Frontal cortex (tissue), 4 donors: ENCODE measurements around the gene CSAD. TPM values are rescaled to one million over a fixed set of nuclear protein-coding genes. Genes with fewer than 3 reads are reported as not detected.

Experiments
- DNase-seq, 2 donors: peaks; one replicate each; pipeline ENCODE4 v3.0.0; 2012; ENCODE audit warnings: low spot score in 2 of 2
- FAIRE-seq: peaks from 2 replicates; lab custom pipeline; 2012; peaks lifted over from hg19 to GRCh38; lab: Jason Lieb, UNC
- total RNA-seq: library from RNA; depleted of rRNA; stranded (reverse); fragments of >200 nt; gene quantifications from one replicate; pipeline ENCODE4 v1.2.3, GENCODE V29; 2014
- donor health status: control.
- donor health status: control.
- donor health status: control.

Gene CSAD
- total RNA-seq, 1 donor from 2014 or later = 11.8 TPM

DNA sequence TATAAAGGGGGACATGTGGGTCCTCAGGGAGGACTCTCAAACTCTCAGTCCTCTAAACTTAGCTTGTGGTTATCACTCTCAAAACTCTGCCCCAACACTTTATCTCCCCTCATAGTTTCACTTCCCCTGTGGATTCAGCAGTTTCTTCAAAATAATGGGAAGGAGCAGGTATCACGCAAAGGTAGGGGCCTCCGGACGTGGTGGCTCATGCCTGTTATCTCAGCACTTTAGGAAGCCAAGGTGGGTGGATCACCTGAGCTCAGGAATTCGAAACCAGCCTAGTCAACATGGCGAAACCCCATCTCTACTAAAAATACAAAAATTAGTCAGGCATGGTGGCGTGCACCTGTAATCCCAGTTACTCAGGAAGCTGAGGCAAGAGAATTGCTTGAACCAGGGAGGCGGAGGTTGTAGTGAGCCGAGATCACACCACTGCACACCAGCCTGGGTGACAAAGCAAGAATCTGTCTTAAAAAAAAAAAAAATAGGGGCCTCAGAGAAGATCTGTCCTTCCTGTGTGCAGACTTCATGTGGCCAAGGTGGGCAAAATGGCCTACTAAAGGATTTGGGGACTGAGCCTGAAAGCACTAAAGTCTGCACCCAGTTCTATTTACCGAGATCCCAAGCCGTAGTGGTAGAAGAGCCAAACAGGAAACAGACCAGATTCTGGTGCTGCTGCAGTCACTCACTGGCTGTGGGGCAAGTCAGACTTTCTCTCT is 19.9 kb upstream of the CSAD start:
- FAIRE-seq (no peak), DNase-seq (no peak)

DNA sequence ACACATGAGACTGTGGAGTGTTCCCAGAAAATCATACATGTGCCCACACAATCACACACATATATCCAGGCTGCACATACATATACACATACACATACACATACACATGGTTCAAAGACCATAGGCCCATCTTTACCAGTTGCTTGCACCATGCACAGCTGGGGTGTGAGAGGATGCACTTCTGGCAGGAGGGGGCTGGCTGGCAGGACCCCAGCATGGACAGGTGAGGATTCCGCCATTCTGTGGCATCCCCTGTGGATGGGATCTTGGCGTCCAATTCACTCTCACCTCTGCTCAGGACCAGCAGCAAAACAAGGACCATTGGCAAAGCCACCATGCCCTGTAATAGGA is 19.4 kb upstream of the CSAD start:
- FAIRE-seq (no peak), DNase-seq (no peak)

DNA sequence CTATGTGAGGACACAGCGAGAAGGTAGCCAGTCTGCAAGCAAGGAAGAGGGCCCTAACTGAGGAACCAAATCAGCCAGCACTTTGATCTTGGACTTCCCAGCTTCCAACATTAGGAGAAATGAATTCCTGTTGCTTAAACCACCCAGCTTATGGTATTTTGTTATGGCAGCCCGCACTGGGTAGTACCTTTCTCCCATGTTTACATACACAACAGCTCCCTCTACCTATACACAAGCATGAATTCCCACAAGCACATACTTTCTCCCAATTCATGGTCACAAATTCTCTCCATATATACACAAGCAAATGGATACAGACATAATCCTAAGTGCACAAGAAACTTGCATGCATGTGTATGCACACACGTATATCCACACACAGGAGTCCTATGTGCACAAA is 19.0 kb upstream of the CSAD start:
- no peak for FAIRE-seq
- DNase-seq = no peak

DNA sequence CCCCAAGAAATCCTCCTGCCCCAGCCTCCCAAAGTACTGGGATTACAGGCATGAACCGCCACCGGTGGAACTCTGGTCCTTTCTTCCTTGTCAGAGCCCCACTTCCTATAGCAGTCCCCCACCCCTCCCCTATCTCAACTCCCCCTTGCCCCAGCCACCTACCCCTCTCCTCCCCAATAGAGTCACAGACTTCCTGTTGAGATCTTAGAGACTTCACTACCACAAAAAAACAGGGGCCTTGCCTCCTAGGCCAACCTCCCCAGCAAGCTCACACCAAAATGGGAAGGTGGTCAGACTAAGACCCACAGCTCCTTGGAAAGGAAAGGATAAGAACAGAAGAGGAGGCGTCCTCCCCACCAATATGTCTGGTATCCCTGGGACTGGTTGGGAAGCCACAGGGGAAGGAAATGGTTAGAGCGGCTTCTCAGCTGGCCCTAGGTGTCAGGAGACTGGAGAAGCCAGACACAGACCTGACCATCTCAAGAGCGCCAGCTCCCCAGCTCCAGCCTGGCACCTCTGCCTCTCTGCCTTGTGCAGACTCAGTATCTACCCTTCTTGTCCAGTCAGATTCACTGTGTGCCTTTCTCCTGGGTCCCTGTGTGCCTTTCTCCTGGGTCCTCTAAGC is 17.9 kb upstream of the CSAD start:
- DNase-seq (no peak), FAIRE-seq (no peak)

DNA sequence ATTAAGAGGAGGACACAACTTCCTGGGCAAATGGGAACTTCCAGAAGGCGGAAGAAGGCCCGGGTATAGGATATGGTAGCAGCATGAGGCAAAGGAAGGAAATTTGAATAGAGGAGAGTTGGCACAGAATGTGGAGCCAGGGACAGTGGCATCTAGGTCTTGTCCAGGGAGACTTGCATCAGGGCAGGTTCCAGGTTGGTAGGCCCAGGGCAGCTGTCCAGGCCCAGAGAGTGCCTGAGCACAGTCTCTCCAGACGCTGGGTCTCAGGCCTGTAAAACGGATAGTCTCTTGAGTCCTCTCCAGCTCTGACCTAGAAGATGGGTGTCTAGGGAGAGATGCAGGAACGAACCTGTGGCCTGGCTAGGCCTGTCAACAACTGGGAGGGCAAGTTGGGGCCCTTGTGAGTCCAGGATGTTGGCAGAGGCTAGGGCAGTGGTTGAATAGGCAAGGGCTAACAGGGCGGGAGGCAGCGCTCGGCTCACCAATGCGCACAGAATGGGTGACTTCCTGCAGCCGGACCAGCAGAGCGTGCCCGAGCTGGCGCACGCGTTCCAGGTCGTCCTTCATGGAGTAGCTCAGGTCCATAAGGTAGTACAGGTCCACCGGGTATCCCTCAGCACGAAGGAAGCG is 16.4 kb upstream of the CSAD start:
- DNase-seq (no peak), FAIRE-seq (no peak)

DNA sequence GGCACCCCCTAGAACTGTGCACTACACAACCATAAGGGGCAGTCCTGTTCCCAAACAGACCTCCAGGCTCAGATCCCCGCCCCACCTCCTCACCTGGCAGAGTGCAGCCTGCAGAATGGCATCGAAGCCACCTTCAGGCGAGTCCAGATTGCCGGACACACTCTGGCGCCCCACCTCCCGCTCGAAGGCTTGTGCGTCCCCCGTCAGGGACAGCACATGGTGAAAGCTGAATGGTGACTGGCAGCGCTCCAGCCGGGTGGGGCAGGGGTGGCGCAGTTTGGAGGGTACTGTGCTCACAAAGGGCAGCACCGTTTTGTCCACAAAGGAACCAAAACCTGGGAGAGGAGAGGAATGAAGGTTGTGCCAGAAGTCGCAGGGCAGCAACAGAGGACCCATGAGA is 15.8 kb upstream of the CSAD start:
- DNase-seq (no peak), FAIRE-seq (no peak)

DNA sequence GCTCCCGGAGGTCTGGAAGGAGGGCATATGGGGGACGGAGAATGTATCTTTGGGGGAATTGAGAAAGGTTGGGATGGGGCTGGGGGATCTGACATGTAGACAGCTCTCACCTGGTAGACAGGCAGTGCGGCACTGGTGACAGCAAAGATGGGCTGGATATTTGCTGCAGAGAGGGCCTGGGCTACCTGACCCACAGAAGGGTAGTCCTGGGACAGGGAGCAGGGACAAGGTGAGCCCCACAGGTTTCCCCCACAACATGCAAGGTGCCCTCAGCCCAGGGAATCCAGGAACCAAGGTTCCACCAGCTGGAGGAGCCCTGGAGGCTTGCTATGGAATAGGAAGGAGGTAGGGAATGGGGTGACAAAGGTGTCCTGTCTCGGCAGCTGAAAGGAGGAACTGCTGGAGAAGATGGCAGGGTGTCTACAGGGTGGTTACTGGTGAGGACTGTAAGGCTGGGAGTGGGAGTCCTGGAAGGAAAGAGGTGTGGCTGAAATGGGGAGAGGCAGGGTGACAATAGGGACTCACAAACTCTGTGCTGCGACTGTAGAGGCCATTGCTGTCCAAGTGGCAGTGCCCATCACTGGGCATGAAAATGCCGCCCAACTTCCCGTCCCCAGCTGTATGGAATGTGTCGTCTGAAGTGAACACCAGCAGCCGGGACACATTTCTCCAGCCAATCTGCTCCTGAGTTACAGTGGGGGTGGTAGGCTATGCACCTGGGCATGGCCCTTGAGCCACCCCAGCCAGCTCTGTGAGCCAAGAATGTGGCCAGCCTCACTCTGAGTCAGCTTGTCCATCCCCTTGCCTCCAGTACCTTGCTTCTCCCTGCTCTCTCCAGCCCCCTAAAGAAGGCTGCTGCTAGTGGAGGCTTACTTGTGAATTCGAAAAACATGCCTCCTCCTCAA is 15.0 kb upstream of the CSAD start:
- FAIRE-seq (no peak), DNase-seq (no peak)

DNA sequence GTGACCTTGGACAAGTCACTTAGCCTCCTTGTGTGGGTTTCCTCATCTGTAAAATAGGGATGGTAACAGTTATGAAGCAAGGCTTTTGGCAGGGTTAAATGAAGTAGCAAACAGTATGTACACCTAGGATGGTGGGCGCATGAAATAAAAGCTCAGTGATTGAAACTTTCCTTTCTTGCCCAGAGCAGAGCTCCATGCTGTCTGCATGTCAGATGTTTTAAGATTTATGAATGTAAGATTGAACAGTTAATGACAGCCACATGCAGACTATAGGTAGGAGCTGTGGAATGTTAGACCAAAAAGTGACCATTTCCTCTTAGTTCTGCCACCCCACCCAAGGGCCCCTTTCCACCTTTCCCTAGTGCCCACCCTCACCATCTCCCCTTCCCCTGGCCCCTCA is 14.2 kb upstream of the CSAD start:
- no peak for FAIRE-seq
- no peak for DNase-seq

DNA sequence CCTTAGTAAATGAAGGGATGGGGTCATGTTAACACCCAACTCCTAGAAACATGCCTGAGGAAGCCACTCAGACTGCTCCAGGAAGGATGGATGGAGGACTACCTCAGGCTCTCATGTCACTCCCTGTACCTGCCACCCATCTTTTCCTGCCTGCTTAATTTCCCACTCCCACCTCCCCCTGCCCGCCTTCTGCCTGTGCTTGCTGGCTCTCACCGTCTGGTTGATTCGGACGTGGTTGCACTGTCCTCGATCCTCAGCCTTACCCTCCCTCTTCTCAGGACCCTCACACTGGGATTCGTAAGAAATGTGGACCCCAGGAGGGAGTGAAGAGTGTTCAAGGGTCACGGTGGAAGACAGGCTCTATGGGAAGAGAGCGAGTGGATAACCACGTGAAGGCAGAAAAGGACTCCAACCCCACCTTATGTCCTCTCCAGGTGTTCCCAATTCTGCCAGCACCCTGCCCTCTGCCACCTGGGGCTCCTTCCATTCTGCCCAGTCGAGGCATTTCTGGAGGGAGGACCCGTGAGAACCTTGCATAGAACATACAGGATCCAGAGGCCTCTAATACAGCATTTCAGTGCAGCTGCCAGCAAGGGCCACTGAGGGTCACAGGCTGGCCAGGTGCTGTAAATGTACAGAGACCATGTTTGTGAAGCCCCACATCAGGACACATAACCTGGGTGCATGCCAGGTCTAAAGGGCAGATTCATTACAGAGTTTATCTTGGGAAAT is 13.4 kb upstream of the CSAD start:
- no peak for DNase-seq
- FAIRE-seq = no peak

DNA sequence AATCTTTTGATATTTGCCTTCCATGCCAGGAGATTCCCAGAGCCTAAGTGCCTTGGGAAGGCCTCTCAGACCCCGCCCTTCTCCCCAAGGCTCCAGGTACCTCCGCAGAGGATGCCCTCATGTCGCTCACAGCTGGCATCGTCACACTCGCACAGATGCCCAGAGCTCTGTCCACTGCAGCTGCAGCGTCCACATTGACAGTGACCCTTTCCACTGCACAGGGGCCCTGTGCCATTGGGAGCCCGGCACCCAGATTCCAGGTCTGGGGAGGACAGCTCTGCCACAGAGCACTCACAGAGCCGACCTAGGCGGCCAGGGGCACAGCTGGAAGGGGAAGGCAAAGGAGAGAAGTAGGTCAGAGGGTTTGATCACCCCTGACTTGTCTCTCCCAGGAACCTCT is 12.3 kb upstream of the CSAD start:
- FAIRE-seq (no peak), DNase-seq (no peak)

DNA sequence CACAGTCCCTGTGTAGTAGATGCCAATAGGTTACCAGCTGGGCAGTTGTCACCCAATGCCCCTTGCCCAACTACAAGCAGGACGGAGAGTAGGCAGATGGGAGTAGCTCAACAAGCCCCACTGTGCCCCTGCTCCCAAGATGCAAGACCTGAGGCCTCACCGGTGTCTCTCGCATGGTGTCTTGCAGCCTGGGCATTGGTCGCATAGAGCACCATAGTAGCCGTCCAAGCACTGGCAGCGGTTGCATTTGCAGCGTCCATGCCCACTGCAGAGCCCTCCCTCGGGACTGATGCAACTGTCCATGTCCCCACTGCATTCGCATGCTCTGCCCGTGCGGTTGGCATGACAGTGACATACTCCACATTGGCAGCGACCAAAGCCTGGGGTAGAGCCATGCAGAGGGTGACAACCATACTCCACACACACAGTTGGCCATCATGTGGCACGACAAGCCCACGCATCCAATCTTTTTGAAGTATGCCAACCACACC is 11.9 kb upstream of the CSAD start:
- DNase-seq = no peak
- no peak for FAIRE-seq

DNA sequence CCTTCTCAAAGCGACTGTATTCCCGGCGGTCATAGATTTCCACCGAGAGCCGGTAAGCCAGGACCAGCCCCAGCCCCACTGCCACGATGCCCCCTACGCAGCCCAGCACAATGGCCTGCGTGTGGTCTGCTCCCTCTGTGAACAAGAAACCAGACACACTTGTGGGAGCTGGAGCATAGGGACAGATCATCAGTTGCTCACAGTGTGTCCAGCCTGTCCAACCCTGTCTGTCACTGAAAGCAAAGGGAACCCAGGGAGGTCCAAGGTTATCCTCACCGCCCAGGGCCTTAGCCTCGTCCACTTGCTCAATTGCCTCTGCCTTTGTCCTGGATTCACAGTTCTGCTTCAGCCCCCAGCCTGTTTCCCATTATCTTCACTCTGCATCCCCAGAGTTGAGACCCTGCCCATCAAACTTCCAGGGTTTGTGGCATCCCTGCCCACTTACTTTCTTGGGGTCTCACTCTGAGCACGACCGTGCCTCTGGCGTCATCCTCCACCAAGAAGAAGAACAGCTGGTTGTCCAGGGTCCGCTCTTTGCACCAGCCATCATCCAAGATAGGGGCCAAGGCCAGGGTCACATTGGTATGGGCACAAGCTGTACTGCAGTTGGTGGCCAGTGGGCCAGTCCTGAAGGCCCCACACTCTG is 11.3 kb upstream of the CSAD start:
- no peak for DNase-seq
- no peak for FAIRE-seq

DNA sequence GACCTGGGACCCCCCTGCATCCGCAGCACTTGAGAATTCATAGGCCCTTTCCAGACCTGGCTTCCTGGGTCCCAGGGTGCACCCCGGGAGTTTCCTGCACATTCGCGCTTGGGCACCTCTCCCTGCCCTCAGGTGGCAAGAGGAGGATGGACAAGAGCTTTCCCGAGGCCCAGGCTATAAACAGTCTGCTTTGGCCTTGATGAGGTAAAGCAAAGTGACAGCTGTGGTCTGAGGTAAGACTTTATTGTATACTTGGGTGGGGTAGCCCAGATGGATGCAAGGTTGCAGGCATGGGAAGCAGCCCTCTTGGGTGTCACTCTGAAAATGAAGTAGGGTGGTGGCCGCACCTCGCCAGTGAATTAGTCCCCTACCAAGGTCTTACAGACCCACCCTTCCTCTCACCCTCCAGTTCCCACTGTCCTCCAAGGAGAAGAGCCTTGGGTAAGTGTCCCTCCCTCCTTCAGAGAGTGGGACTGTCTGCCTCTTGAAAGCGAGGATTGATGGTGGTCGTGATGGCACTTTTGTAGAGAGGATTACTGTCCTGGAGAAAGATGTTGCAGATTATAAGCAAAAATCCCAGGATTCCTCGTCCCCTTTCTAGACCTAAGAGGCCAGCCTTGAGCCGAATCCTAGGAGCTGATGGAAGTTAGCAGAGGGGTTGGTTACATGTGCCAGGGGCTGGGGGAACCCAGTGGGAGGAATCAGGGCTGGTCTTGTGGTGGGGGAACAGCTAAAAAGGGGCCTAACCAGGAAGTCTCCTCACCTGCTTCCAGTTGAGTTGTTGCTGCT is 10.6 kb upstream of the CSAD start:
- FAIRE-seq (no peak), DNase-seq (no peak)

DNA sequence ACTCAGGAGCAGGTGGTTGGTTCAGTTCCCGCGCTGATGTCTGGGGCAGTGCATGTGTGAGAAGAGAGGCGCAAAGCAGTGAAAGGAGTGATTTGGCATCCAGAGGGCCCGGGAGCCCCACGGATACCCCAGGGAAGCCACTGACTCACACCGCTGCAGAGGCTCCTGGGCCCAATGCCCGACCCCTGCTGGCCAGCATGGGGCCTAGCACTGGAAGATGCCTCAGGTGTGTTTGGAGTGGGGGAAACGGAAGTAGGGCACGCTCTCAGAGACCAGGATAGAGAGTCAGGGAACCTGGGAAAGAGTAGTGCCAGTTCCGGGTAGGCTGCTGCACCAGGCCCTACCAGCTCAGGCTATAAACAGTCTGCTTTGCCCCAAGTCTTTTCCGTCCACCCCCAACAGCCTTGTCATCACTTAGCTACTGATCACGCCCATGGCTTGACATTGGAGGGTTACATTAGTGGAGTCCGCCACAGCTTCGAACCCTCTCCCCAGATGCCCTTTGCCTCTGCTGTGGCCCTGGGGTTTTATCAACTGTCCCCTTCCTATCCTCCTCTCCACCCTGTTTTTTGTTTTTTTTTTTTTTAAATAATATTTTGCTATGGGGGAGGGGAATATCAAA is 9.5 kb upstream of the CSAD start:
- no peak for FAIRE-seq
- DNase-seq = peak in 1 of 2 donors; percentile 67

DNA sequence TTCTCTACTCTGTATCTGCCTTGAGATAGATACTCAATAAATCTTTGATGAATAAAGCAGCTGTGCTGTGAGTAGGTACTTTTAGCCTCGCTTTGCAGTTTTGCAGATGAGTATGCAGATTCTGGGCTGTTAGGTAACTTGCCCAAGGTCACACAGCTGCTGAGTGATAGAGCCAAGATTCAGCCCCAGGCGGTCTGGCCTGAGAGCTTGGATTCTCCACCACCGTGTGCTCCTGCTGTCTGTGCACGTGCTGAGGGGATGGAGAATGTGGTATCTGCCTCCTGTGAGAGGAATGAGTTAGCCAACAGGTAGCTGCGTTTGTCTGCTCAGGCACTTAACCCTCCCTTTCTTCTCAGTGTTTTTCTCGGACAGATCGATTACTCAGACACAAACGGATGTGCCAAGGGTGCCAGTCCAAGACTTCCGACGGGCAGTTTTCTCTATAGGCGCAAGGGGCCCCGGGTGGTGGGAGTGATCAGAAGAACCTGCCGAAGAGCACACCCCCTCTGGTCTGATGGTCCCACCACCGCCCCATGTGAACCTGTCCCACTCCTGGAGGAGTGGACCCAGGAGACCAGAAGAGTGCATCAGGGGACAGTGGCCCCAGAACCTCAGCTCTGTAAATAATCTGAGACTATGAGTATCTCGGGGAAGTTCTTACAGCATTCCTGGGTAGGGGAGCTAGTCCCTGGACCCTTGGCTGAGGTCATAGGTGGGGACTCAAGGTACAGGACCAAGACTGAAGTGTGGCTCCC is 6.6 kb upstream of the CSAD start:
- FAIRE-seq (no peak), DNase-seq (no peak)

DNA sequence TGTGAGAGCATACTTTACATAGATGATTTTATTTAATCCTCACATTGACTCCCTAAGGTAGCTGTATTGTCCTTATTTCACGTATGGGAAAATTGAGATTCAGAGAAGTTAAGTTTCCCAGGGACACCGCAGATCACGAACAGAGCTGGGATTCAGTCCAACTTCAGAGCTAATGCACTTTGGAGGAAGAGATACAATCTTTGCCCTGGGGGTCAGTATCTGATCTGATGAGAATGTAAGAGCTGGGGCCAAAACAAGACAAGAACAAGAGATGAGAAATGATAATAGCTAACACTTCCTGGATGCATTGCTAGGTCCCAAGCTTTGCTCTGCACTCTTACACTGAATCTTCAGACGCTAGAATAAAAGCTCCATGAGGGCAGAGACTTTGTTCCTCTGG is 6.0 kb upstream of the CSAD start:
- FAIRE-seq = no peak

DNA sequence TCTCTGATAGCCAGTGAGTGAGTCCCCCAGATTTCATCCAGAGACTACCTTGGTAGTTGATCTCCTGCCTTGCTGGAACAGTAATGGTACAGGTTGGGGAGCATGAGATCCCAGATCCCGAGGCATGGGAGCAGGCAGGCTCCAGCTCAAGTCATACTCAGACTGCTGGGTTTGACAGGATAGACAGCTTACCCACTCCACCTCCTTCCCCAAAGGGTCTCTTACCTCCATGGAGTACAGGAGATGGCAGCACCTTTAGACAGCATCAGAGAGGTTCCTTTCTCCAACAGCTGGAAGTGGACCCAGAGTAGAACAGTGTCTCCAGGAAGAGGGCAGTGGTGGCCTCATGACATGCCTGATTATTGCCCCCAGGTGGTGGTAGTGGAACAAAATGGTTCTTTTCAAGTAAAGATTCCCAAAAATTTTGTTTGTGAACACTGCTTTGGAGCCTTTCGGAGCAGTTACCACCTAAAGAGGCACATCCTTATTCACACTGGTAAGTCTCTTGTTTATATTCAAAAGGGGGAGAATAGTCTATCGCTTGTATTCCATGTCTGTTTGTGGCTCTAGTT is 4.9 kb upstream of the CSAD start:
- DNase-seq (no peak), FAIRE-seq (no peak)

More for the DNA sequence above, 6.0 kb upstream of the CSAD start:
- DNase-seq = no peak
